ENCODE results near the gene TMEM225B.

TMEM225B gene

DNA sequence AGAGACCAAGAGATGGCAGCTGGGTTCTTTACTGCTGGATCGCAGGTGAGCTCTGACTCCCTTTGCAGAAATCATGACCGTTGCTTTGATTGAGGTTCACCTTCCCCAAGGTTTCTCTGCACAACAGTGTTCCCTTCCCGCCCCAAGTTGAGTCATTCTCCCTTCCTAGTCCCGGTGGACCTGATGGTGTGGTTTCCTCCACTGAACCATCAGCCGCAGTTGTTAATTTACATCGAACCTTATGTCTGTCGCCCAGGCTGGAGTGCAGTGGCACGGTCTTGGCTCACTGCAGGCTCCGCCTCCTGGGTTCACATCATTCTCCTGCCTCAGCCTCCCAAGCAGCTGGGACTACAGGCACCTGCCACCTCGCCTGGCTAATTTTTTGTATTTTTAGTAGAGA lies 24.5 kb downstream of the TMEM225B start:
- DNase-seq (ENCODE audit: low spot score) = no peak
- in situ Hi-C loops (cut with MboI; ENCODE audit: low sequenced_read_pairs, unreplicated experiment) = no loop called here
- TF ChIP-seq, protein P1, sequence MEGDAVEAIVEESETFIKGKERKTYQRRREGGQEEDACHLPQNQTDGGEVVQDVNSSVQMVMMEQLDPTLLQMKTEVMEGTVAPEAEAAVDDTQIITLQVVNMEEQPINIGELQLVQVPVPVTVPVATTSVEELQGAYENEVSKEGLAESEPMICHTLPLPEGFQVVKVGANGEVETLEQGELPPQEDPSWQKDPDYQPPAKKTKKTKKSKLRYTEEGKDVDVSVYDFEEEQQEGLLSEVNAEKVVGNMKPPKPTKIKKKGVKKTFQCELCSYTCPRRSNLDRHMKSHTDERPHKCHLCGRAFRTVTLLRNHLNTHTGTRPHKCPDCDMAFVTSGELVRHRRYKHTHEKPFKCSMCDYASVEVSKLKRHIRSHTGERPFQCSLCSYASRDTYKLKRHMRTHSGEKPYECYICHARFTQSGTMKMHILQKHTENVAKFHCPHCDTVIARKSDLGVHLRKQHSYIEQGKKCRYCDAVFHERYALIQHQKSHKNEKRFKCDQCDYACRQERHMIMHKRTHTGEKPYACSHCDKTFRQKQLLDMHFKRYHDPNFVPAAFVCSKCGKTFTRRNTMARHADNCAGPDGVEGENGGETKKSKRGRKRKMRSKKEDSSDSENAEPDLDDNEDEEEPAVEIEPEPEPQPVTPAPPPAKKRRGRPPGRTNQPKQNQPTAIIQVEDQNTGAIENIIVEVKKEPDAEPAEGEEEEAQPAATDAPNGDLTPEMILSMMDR (IDR thresholded peaks at IDR 0.05; ENCODE audit: borderline replicate concordance, control extremely low read depth, extremely low read depth, insufficient read depth, missing control alignments) = no peak

DNA sequence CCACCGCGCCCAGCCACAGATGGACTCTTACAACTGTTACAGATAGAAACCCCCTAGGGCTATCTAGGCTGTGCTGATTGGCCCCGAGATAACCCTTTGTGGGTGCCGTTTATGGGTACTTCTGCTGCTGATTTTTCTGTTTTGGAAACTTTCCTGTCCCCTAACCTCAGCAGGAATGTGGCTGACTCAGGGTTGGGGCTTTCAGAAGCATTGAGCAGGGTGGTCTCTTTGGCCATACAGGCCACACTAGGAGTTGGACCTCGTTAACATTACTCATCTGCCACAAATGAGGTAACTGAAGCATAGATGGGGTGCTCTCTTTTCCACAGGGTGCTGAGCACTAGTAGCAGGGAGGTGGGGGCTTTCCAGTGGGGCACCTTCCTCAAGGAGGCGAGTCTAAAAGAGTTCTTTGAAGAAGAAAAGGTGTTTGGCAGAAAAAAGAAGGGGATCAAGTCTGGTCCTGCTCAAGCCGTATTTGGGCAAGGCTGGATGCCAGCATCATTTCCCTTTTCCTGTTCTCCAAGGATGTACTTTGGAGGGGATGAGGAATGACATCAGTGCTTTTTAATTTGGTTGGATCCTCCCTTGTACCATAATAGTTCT lies 25.1 kb downstream of the TMEM225B start:
- no peak for DNase-seq (ENCODE audit: low spot score)
- TF ChIP-seq, protein P1 (IDR thresholded peaks at IDR 0.05; ENCODE audit: borderline replicate concordance, control extremely low read depth, extremely low read depth, insufficient read depth, missing control alignments) = no peak
- in situ Hi-C loops (cut with MboI; ENCODE audit: low sequenced_read_pairs, unreplicated experiment) = no loop called here

DNA sequence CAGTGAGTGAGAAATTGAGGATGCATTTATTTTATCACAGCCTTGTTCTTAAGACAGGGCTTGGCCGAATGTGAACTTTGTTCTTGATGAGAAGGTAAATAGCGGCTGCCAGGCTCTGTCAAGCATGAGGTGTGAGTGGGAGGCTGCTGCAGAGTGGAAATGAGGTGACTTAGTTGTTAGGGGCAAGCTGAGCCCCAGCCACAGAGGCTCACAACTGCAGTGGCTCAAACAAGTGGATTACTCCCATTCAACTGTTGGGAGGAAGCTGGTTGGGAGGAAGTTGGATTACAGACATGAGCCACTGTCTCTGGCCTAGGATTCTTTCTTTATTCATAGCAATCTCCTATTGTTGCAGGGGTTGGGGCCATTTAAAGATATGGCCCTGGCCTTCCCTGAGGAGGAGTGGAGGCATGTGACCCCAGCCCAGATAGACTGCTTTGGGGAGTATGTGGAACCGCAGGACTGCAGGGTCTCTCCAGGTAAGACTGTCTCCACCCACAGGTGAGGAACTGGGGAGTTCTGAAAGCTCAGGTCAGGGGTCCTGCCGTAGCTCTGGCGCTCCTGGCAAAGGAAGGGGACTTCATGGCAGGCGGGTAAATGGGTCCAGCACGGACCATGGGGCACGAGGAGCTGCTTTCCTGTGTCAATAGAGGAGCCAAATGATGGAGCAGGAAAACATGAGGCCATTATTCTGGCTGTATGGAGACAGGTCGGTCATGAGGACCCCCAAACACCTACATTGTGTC lies 25.8 kb downstream of the TMEM225B start:
- DNase-seq (ENCODE audit: low spot score) = no peak
- TF ChIP-seq, protein P1 (IDR thresholded peaks at IDR 0.05; ENCODE audit: borderline replicate concordance, control extremely low read depth, extremely low read depth, insufficient read depth, missing control alignments) = no peak
- in situ Hi-C loops (cut with MboI; ENCODE audit: low sequenced_read_pairs, unreplicated experiment) = no loop called here

DNA sequence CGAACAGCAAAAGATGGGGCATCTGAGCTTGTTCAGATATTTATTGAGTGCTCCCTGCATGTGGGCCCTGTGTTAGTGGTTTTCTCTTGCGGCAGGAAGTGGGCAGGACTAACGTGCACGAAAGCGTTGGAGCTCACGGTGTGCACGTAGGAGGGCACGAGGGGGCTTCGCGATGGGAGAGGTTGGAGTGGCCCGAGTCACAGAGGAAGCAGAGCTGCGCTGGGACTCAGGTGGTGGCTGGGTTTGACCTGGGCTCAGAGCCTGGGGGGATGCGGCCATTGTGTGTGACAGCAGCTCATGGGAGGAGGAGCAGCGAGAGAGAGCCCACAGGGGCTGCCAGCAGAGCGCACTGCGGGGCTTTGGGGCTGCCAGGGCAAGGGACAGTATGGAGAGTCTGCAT lies 26.4 kb downstream of the TMEM225B start:
- TF ChIP-seq, protein P1 (IDR thresholded peaks at IDR 0.05; ENCODE audit: borderline replicate concordance, control extremely low read depth, extremely low read depth, insufficient read depth, missing control alignments) = no peak
- in situ Hi-C loops (cut with MboI; ENCODE audit: low sequenced_read_pairs, unreplicated experiment) = no loop called here
- no peak for DNase-seq (ENCODE audit: low spot score)

DNA sequence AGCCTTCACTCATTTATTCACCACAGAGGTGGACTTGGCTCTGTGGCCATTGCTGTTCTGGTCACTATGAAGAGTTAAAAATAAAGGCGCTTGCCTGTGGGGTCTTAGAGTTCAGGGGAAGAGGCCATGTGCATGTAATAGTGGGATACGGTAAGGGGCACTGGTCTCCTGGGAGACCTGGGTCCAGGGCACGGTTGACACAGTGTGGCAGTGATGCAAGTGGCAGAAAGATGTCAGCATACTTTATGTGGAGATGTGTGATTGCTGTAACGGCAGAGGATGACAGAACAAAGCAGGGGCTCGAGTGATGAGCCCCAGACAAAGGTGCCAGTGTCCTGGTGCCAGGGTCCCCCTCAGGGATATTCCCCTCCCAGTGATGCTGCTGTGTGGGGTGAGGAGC lies 27.3 kb downstream of the TMEM225B start:
- TF ChIP-seq, protein P1 (IDR thresholded peaks at IDR 0.05; ENCODE audit: borderline replicate concordance, control extremely low read depth, extremely low read depth, insufficient read depth, missing control alignments) = no peak
- no peak for DNase-seq (ENCODE audit: low spot score)
- in situ Hi-C loops (cut with MboI; ENCODE audit: low sequenced_read_pairs, unreplicated experiment) = no loop called here

DNA sequence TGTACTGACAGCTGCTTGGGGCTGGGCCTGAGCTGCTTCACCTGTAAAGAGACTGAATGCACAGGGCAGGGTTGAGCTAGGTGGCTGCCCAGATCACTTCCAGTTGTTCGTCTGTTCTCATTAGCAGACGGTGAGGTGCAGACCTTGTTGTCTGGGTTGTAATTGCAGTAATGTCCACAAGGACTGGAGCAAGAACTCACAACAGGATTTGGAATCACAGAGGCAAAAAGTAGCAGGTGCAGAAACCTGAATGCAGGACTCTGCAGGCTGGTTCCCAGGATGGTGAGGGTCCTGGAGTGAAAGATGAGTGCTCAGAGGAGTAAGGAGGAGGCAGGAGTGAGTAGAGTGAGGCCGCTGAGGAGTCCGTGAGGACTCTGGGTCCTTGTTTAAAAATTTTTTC lies 27.9 kb downstream of the TMEM225B start:
- DNase-seq (ENCODE audit: low spot score) = no peak
- TF ChIP-seq, protein P1 (IDR thresholded peaks at IDR 0.05; ENCODE audit: borderline replicate concordance, control extremely low read depth, extremely low read depth, insufficient read depth, missing control alignments) = no peak
- in situ Hi-C loops (cut with MboI; ENCODE audit: low sequenced_read_pairs, unreplicated experiment) = no loop called here
